Measurements from ENCODE around the gene TXNDC17.

Gene TXNDC17

DNA sequence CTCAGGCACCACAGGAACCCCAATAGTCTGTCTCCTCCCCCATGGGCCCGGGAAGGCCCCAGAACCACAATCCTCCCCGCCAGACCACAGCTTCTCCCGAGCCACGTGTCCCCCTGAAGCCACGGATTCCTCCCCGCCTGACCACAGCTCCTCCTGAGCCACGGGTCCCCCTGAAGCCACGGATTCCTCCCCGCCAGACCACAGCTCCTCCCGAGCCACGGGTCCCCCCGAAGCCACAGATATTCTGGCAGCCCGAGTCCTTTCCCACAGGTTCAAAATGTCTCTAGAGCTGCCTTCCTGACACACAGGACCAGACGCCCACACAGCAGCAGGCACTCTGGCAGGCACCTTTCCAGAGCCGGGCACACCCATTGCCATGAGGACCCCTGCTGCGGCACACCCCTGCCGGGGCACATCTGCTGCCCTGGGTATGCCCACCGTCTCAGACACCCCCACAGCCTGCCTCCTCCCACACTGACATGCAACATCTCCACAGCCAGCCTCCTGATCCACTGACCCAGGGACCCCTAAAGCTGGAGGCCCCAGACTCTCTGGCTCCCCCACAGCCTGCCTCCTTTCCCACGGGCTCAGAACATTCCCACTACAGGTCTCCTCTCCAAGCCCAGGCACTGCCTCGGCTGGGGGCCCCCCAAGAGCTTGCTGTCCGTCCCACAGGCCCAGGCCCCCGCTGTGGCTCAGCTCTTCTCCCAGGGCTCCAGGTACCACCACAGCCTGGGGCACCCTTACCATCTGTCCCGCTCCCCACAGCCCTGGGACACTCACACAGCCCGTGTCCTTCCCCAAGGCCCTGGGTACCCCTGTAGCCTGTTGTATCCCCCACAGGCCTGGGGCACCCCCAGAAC lies 2.6 kb upstream of the TXNDC17 start:
- Histone ChIP-seq H2AFZ (no peak overlapping the region), H3K4me2 (ENCODE audit: low read length) (peak overlapping the region; percentile 98), H3K27ac (no peak overlapping the region), H3K9me3 (ENCODE audit: control insufficient read depth, low read length) (no peaks in the 10 kb centered on the region), H3K9ac (no peak overlapping the region), H3K4me3 (ENCODE audit: low read depth, low read length) (no peak overlapping the region), H3K79me2 (peaks cover 10% of the 10 kb centered on the region), H3K4me1 (peaks cover 6% of the 10 kb centered on the region), H3K36me3 (ENCODE audit: control insufficient read depth, insufficient read depth, low read length) (no peaks in the 10 kb centered on the region), H3K27me3 (ENCODE audit: control insufficient read depth, insufficient read depth, low read length) (no peaks in the 10 kb centered on the region)
- TF ChIP-seq, protein P1, sequence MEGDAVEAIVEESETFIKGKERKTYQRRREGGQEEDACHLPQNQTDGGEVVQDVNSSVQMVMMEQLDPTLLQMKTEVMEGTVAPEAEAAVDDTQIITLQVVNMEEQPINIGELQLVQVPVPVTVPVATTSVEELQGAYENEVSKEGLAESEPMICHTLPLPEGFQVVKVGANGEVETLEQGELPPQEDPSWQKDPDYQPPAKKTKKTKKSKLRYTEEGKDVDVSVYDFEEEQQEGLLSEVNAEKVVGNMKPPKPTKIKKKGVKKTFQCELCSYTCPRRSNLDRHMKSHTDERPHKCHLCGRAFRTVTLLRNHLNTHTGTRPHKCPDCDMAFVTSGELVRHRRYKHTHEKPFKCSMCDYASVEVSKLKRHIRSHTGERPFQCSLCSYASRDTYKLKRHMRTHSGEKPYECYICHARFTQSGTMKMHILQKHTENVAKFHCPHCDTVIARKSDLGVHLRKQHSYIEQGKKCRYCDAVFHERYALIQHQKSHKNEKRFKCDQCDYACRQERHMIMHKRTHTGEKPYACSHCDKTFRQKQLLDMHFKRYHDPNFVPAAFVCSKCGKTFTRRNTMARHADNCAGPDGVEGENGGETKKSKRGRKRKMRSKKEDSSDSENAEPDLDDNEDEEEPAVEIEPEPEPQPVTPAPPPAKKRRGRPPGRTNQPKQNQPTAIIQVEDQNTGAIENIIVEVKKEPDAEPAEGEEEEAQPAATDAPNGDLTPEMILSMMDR (IDR thresholded peaks at IDR 0.05) = no peak

DNA sequence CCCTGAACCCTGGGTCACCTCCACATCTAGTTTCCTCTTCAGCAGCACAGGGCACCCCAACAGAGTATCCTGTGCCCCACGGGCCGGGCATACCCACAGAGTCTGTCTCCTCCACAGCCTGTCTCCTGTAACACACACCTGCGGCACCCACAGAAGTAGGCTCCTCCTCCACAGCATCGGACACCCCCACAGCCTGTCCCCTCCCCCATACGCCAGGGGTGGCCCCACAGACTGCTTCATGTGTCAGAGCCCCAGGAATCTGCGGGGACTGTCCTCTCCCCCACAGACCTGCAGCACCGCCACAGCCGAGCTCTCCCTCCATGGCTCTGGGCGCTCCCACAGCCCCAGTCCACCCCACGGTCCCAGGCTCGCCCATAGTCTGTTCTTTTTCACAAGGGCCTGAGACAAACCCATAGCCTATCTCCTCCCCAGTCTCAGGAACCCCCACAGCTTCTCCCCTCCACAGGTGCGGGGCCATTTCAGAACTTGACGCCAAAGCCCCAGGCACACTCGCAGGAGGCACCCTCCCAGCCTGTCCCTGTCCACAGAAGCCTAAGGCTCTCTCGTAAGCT lies 1.8 kb upstream of the TXNDC17 start:
- Histone ChIP-seq H3K4me2 (ENCODE audit: low read length) (peak overlapping the region; percentile 98), H3K27ac (no peak overlapping the region), H2AFZ (peak overlapping the region; percentile 99), H3K4me1 (peaks cover 6% of the 10 kb centered on the region), H3K36me3 (ENCODE audit: control insufficient read depth, insufficient read depth, low read length) (no peaks in the 10 kb centered on the region), H3K27me3 (ENCODE audit: control insufficient read depth, insufficient read depth, low read length) (no peaks in the 10 kb centered on the region), H3K9me3 (ENCODE audit: control insufficient read depth, low read length) (no peaks in the 10 kb centered on the region), H3K9ac (no peak overlapping the region), H3K4me3 (ENCODE audit: low read depth, low read length) (peak overlapping the region; percentile 83), H3K79me2 (peaks cover 10% of the 10 kb centered on the region)
- TF ChIP-seq, protein P1 (IDR thresholded peaks at IDR 0.05) = no peak

DNA sequence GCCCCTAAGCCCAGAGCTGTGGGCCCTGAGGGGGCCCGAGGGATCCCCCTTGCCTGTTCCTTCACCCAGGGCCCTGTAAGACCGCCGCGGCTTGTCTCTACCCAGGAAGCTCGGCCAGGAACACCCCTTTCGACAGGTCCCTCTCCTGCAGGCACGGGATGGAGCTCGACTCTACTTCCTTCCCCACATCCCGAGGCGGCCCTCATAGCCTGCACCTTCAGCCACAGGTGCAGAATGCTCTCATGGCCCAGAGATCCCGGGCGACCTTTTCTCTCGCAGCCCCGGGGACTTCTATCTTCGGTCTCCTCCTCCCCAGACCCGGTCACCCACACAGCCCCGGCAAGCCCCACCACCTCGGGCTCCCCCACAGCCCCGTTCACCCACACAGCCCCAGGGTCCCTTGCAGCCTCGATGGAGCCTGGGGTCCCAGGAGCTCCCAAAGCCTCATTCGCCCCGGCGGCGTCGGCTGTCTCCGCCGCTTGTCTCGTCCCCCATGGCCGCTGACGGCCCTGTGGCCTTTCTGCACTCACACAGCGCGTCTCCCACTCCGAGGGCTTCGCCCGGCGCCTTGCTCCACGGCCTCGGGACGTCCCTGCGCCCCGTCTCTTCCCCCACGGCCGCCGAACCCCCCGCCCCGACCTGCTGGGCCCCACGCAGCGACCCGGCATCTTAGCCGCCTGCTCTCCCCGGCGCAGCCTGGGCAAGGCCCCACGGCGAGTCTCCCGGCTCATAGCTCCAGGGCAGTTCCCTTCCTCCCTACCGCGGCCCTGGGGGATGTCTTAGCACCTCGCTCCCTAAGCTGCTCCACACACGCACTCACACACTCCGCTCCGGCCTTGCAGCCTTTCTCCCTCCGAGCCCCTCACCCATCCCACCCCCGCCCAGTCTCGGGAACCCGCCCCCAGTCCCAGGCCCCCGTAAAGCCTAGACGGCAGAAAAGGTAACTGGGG lies 999 bp upstream of the TXNDC17 start:
- H2AFZ ChIP-seq = peak overlapping the region; percentile 99
- H3K4me2 ChIP-seq (ENCODE audit: low read length) = peak overlapping the region; percentile 98
- peaks cover 10% of the 10 kb centered on the region for H3K79me2 ChIP-seq
- no peaks in the 10 kb centered on the region for H3K36me3 ChIP-seq (ENCODE audit: control insufficient read depth, insufficient read depth, low read length)
- H3K9me3 ChIP-seq (ENCODE audit: control insufficient read depth, low read length) = no peaks in the 10 kb centered on the region
- TF ChIP-seq, protein P1 (IDR thresholded peaks at IDR 0.05) = no peak
- peak overlapping the region; percentile 89 for H3K9ac ChIP-seq
- H3K27me3 ChIP-seq (ENCODE audit: control insufficient read depth, insufficient read depth, low read length) = no peaks in the 10 kb centered on the region
- peaks cover 6% of the 10 kb centered on the region for H3K4me1 ChIP-seq
- peak overlapping the region; percentile 95 for H3K27ac ChIP-seq
- peak overlapping the region; percentile 83 for H3K4me3 ChIP-seq (ENCODE audit: low read depth, low read length)

DNA sequence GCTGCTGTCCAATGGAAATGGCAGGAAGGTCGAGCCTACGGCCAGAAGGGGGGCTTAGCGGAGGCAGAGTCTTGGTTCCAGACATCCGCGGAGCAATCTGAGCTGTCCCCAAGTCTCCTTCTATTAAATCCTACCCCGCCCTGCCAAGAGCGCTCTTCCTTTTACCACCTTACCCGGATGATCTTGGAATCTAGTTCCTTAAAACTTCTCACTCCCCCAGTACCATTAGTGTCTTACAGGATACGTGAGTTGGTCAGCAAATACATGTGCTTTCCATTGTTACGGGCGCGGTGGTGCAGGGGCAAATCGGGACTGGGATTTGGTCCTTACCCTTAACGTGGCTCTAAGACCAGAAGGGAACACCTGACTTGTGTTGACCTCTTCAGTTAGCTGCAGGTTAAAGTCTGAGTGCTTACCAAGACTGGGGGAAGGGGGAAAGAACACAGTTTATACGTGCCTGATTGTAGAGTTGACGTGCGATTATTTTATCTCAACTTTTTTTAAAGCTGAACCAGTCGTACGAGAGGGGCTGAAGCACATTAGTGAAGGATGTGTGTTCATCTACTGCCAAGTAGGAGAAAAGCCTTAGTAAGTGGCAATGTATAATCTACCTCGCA lies 495 bp downstream of the TXNDC17 start:
- Histone ChIP-seq H3K4me1 (peaks cover 6% of the 10 kb centered on the region), H3K9me3 (ENCODE audit: control insufficient read depth, low read length) (no peaks in the 10 kb centered on the region)

More for the DNA sequence above, 495 bp downstream of the TXNDC17 start:
- H3K79me2 ChIP-seq = peaks cover 10% of the 10 kb centered on the region
- peak overlapping the region; percentile 98 for H3K4me2 ChIP-seq (ENCODE audit: low read length)
- peak overlapping the region; percentile 12 for H3K9ac ChIP-seq
- no peaks in the 10 kb centered on the region for H3K27me3 ChIP-seq (ENCODE audit: control insufficient read depth, insufficient read depth, low read length)
- H2AFZ ChIP-seq = peak overlapping the region; percentile 99
- TF ChIP-seq, protein P1 (IDR thresholded peaks at IDR 0.05) = no peak
- H3K27ac ChIP-seq = peak overlapping the region; percentile 95
- peak overlapping the region; percentile 83 for H3K4me3 ChIP-seq (ENCODE audit: low read depth, low read length)
- no peaks in the 10 kb centered on the region for H3K36me3 ChIP-seq (ENCODE audit: control insufficient read depth, insufficient read depth, low read length)

Measured in parathyroid adenoma (tissue), 2 donors.